HepG2 (cell line): ENCODE measurements around the gene BABAM1. TPM values are rescaled to one million over a fixed set of nuclear protein-coding genes. Genes with fewer than 3 reads are reported as not detected.

ENCODE experiments used
- ATAC-seq: fragments of 200-7000 bp; cut with Tn5 transposase; 3 replicates; pipeline ENCODE4 v1.9.1; 2020; ENCODE audit warnings: mild to moderate bottlenecking, moderate library complexity
- BruUV-seq: library from RNA; stranded (reverse); fragments of 400-500 nt; replicated peaks from 2 replicates; lab custom pipeline; 2021; lab: Mats Ljungman, UMichigan
- CTCF ChIA-PET: fragments of 300-600 bp; formaldehyde crosslinking; extraction: SDS; loops from one replicate; lab custom pipeline; 2021; ENCODE audit warnings: low total read pairs, inconsistent platforms, low intra/inter-chr PET ratio; lab: Yijun Ruan, JAX
- POLR2A ChIA-PET: fragments of 350-600 bp; sonication (Branson Sonifier 250); formaldehyde crosslinking; loops from one replicate; lab custom pipeline; 2020; ENCODE audit warnings: antibody characterized with exemption, inconsistent platforms; lab: Yijun Ruan, JAX
- DNase-seq: peaks from one replicate; pipeline ENCODE4 v3.0.0-alpha.2; 2015; ENCODE audit warnings: low spot score
- FAIRE-seq: peaks from 3 replicates; lab custom pipeline; 2011; peaks lifted over from hg19 to GRCh38; lab: Jason Lieb, UNC
- H2AFZ ChIP-seq: one replicate; pipeline ENCODE4 v1.6.1; 2011; ENCODE audit warnings: low read length, inconsistent platforms
- H3K27ac ChIP-seq: fragments of 300-600 bp; 3 replicates; pipeline ENCODE4 v1.8.0; 2011; ENCODE audit warnings: mixed run types, mild to moderate bottlenecking, mixed read lengths, low read length, inconsistent platforms; ENCODE audit not compliant: insufficient read depth; ENCODE audit errors: extremely low read length
- H3K27me3 ChIP-seq, 2 experiments: fragments of 200-600 bp in 1 of 2; 2 replicates in 1 of 2; 3 replicates in 1 of 2; pipeline versions ENCODE4 v1.6.0 to v1.8.0; 2011; ENCODE audit warnings: low read length in 2 of 2, mild to moderate bottlenecking in 2 of 2, moderate library complexity in 2 of 2, inconsistent platforms in 1 of 2; ENCODE audit not compliant: insufficient read depth in 2 of 2, control insufficient read depth in 1 of 2
- H3K36me3 ChIP-seq, 2 experiments: fragments of 200-600 bp in 1 of 2; replicated peaks in 1 of 2; 2 replicates in 1 of 2; 3 replicates in 1 of 2; pipeline versions ENCODE4 v1.5.1 to v1.8.0; 2011; ENCODE audit warnings: low read length in 2 of 2, inconsistent platforms in 1 of 2; ENCODE audit not compliant: insufficient read depth in 2 of 2, control insufficient read depth in 1 of 2
- H3K4me1 ChIP-seq: 2 replicates; pipeline ENCODE4 v1.5.1; 2012; ENCODE audit warnings: low read length, inconsistent platforms; ENCODE audit not compliant: insufficient read depth
- H3K4me2 ChIP-seq: 2 replicates; pipeline ENCODE4 v1.6.0; 2011; ENCODE audit warnings: low read depth, low read length, inconsistent platforms
- H3K4me3 ChIP-seq, 3 experiments: fragments of 200-600 bp in 1 of 3; sonication (generic), shearing (Covaris generic) in 1 of 3; replicated peaks in 1 of 3; 2 replicates each; pipeline ENCODE4 v1.5.1; 2011 to 2016; ENCODE audit warnings: low read length in 3 of 3, inconsistent platforms in 2 of 3, low read depth in 2 of 3, mild to moderate bottlenecking in 2 of 3, control low read depth in 1 of 3, mixed read lengths in 1 of 3; ENCODE audit not compliant: insufficient read depth in 1 of 3
- H3K79me2 ChIP-seq: one replicate; pipeline ENCODE4 v1.6.1; 2011; ENCODE audit warnings: low read length, inconsistent platforms; ENCODE audit not compliant: insufficient read depth
- H3K9ac ChIP-seq: 2 replicates; pipeline ENCODE4 v1.6.0; 2011; ENCODE audit warnings: mild to moderate bottlenecking, low read depth, low read length, inconsistent platforms; ENCODE audit not compliant: insufficient read depth
- H3K9me3 ChIP-seq: 2 replicates; pipeline ENCODE4 v1.5.1; 2012; ENCODE audit warnings: mild to moderate bottlenecking, low read length
- H4K20me1 ChIP-seq: 2 replicates; pipeline ENCODE4 v1.6.0; 2011; ENCODE audit warnings: inconsistent platforms, mild to moderate bottlenecking, low read length, moderate library complexity; ENCODE audit not compliant: insufficient read depth
- FOXA1 ChIP-seq, 2 experiments: fragments of 450-650 bp in 1 of 2; sonication (generic) in 1 of 2; formaldehyde crosslinking in 1 of 2; IDR thresholded peaks; 2 replicates each; pipeline versions ENCODE4 v1.4.0 to v1.6.1; 2016 to 2020; ENCODE audit warnings: missing genetic modification reagents in 1 of 2
- HHEX ChIP-seq: IDR thresholded peaks from 2 replicates; pipeline ENCODE4 v1.6.1; 2016; ENCODE audit warnings: control low read depth
- MXD3 ChIP-seq: IDR thresholded peaks from 2 replicates; pipeline ENCODE4 v1.6.1; 2016; ENCODE audit warnings: mild to moderate bottlenecking, missing biosample characterization, missing genetic modification reagents
- NFIC ChIP-seq: IDR thresholded peaks from 2 replicates; pipeline ENCODE4 v1.6.1; 2012; ENCODE audit warnings: mild to moderate bottlenecking, low read length, inconsistent platforms
- NFYB ChIP-seq: sonication (generic); formaldehyde crosslinking; IDR thresholded peaks from 2 replicates; pipeline ENCODE4 v1.4.0; 2020; ENCODE audit warnings: missing genetic modification reagents
- RAD21 ChIP-seq: fragments of 450-650 bp; formaldehyde crosslinking; IDR thresholded peaks from 2 replicates; pipeline ENCODE4 v1.5.0; 2020; ENCODE audit warnings: mild to moderate bottlenecking
- ZEB1 ChIP-seq: IDR thresholded peaks from 2 replicates; pipeline ENCODE4 v1.6.1; 2012; ENCODE audit warnings: mild to moderate bottlenecking, low read depth, inconsistent platforms; ENCODE audit not compliant: insufficient replicate concordance
- ZNF230 ChIP-seq: sonication (generic); formaldehyde crosslinking; IDR thresholded peaks from 2 replicates; pipeline ENCODE4 v1.4.0; 2020; ENCODE audit warnings: mild to moderate bottlenecking, missing genetic modification reagents
- ZNF263 ChIP-seq: sonication (generic); formaldehyde crosslinking; IDR thresholded peaks from 2 replicates; pipeline ENCODE4 v1.4.0; 2020; ENCODE audit warnings: missing genetic modification reagents
- WGBS: methylation state at CpG from one replicate; pipeline ENCODE4 v1.1.6; 2017; ENCODE audit warnings: low lambda C conversion rate; 5-methylcytosine and 5-hydroxymethylcytosine counted together
- in situ Hi-C: cut with HindIII; loops from 2 replicates; pipeline ENCODE4 v1.10.0; 2017; ENCODE audit warnings: low pct_unique_long_range_greater_than_20kb; ENCODE audit not compliant: extremely low pct_ligation_motif_present
- intact Hi-C: fragments of 100-400 bp; cut with micrococcal nuclease; formaldehyde crosslinking; loops from one replicate; pipeline ENCODE4 v1.10.0; 2022; ENCODE audit not compliant: unreplicated experiment
- polyA plus RNA-seq, 8 experiments: library from polyadenylated mRNA; depleted of rRNA in 3 of 8; stranded (reverse) in 7 of 8; unstranded in 1 of 8; fragments of >200 nt; fragmentation: Illumina TruSeq in 4 of 8; extraction: Trizol in 4 of 8; gene quantifications; 2 replicates each; pipeline versions ENCODE4 v1.2.1 to v1.2.3, GENCODE V29; 2011 to 2016; ENCODE audit warnings: low read depth in 4 of 8, missing spikeins in 1 of 8, mixed read lengths in 1 of 8; ENCODE audit not compliant: insufficient read depth in 1 of 8
- total RNA-seq, 5 experiments: library from RNA; depleted of rRNA; stranded (reverse); fragments of >200 nt; fragmentation: Illumina TruSeq; extraction: Trizol; gene quantifications; 2 replicates each; pipeline ENCODE4 v1.2.3, GENCODE V29; 2016; ENCODE audit warnings: low read depth in 1 of 5
- TF ChIP-seq, protein P1 (sequence below): sonication (generic); formaldehyde crosslinking; IDR thresholded peaks from 2 replicates; pipeline ENCODE4 v1.8.1; 2023; ENCODE audit warnings: missing genetic modification reagents, mild to moderate bottlenecking, borderline replicate concordance
- TF ChIP-seq, protein P2 (sequence below): sonication (generic); formaldehyde crosslinking; IDR thresholded peaks from 2 replicates; pipeline ENCODE4 v1.4.0; 2020; ENCODE audit warnings: missing genetic modification reagents
- TF ChIP-seq, protein P3 (sequence below): sonication (generic); formaldehyde crosslinking; IDR thresholded peaks from 2 replicates; pipeline ENCODE4 v1.5.0; 2020; ENCODE audit warnings: mild to moderate bottlenecking, missing genetic modification reagents, moderate library complexity

The BABAM1 gene
- total and polyA plus RNA-seq, 2 of the 13 experiments (the other 11 are each of a cell fraction or from before 2014, with no cell fraction given), result 70.0 to 82.0 TPM

GRCh38 chr19:17289489-17289888 lies 22.2 kb downstream of the BABAM1 start (continued):
- peak; percentile 86 for TF ChIP-seq NFYB (CRISPR knock-in tag)

DNA sequence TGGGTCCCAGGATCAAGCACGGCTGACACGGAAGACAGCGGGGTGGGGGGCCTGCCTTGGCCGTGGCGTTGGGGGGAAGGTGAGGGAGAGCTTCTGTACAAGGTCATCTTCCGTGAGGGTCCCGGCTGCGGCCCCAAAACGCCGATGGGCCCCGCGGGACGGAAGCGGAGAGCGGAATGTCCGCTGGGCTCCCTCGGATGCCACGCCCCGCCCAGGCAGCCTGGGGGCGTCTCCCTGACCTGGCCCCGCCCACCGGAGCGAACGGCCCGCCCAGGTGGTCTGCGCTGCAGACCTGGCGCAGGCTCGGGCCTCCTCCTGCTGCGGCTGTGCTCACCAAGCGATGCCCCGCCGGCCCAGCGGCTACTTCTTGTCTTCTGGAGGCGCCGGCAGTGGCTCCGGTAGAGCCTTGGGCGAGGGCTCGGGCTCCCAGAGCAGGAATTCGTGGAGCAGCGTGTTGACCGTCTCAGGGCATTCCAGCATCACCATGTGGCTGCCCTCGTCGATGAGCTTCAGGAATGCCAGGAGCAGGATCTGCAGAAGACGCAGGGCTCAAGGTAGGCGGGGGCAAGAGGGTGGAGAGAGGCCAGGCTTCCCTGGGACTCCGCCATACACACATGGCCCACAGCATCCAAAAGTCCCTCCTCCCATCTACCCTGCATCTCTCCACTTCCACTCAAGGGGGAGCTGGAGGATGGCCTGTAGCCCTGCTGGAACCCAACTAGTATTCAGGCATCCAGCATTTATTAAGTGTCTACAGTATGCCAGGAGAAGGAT lies 25.2 kb downstream of the BABAM1 start:
- no peak overlapping the region for H3K27ac ChIP-seq
- TF ChIP-seq NFIC (no peak), RAD21 (CRISPR knock-in tag) (peak; percentile 46), MXD3 (CRISPR knock-in tag) (no peak), ZNF263 (CRISPR knock-in tag) (no peak), HHEX (CRISPR knock-in tag) (no peak), ZNF230 (no peak), ZEB1 (no peak), FOXA1 (IDR thresholded peaks at IDR 0.05) (no peak), FOXA1 (CRISPR knock-in tag; IDR thresholded peaks at IDR 0.05) (no peak)
- TF ChIP-seq, protein P1, sequence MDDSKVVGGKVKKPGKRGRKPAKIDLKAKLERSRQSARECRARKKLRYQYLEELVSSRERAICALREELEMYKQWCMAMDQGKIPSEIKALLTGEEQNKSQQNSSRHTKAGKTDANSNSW (CRISPR knock-in tag), result no peak
- TF ChIP-seq, protein P2, sequence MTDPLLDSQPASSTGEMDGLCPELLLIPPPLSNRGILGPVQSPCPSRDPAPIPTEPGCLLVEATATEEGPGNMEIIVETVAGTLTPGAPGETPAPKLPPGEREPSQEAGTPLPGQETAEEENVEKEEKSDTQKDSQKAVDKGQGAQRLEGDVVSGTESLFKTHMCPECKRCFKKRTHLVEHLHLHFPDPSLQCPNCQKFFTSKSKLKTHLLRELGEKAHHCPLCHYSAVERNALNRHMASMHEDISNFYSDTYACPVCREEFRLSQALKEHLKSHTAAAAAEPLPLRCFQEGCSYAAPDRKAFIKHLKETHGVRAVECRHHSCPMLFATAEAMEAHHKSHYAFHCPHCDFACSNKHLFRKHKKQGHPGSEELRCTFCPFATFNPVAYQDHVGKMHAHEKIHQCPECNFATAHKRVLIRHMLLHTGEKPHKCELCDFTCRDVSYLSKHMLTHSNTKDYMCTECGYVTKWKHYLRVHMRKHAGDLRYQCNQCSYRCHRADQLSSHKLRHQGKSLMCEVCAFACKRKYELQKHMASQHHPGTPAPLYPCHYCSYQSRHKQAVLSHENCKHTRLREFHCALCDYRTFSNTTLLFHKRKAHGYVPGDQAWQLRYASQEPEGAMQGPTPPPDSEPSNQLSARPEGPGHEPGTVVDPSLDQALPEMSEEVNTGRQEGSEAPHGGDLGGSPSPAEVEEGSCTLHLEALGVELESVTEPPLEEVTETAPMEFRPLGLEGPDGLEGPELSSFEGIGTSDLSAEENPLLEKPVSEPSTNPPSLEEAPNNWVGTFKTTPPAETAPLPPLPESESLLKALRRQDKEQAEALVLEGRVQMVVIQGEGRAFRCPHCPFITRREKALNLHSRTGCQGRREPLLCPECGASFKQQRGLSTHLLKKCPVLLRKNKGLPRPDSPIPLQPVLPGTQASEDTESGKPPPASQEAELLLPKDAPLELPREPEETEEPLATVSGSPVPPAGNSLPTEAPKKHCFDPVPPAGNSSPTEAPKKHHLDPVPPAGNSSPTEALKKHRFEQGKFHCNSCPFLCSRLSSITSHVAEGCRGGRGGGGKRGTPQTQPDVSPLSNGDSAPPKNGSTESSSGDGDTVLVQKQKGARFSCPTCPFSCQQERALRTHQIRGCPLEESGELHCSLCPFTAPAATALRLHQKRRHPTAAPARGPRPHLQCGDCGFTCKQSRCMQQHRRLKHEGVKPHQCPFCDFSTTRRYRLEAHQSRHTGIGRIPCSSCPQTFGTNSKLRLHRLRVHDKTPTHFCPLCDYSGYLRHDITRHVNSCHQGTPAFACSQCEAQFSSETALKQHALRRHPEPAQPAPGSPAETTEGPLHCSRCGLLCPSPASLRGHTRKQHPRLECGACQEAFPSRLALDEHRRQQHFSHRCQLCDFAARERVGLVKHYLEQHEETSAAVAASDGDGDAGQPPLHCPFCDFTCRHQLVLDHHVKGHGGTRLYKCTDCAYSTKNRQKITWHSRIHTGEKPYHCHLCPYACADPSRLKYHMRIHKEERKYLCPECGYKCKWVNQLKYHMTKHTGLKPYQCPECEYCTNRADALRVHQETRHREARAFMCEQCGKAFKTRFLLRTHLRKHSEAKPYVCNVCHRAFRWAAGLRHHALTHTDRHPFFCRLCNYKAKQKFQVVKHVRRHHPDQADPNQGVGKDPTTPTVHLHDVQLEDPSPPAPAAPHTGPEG (CRISPR knock-in tag), result no peak
- TF ChIP-seq, protein P3, sequence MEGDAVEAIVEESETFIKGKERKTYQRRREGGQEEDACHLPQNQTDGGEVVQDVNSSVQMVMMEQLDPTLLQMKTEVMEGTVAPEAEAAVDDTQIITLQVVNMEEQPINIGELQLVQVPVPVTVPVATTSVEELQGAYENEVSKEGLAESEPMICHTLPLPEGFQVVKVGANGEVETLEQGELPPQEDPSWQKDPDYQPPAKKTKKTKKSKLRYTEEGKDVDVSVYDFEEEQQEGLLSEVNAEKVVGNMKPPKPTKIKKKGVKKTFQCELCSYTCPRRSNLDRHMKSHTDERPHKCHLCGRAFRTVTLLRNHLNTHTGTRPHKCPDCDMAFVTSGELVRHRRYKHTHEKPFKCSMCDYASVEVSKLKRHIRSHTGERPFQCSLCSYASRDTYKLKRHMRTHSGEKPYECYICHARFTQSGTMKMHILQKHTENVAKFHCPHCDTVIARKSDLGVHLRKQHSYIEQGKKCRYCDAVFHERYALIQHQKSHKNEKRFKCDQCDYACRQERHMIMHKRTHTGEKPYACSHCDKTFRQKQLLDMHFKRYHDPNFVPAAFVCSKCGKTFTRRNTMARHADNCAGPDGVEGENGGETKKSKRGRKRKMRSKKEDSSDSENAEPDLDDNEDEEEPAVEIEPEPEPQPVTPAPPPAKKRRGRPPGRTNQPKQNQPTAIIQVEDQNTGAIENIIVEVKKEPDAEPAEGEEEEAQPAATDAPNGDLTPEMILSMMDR (CRISPR knock-in tag), result peak; percentile 71

More for the DNA sequence above, 25.2 kb downstream of the BABAM1 start:
- ATAC-seq, result peak; percentile 80
- Histone ChIP-seq H3K27me3 (no peaks in the 10 kb centered on the region), H3K4me1 (no peaks in the 10 kb centered on the region), H3K4me2 (no peak overlapping the region), H3K36me3 (no peaks in the 10 kb centered on the region), H3K9me3 (no peaks in the 10 kb centered on the region), H4K20me1 (no peaks in the 10 kb centered on the region), H2AFZ (no peak overlapping the region), H3K9ac (no peak overlapping the region), H3K4me3 (no peak overlapping the region), H3K79me2 (no peaks in the 10 kb centered on the region)
- CTCF ChIA-PET, result interaction anchor here (0.6 to 1.0 kb wide), 2 partner anchors 13 to 92 kb away, joined by 3 to 4 read pairs; partner anchors contain the start of gene MRPL34
- in situ Hi-C loops, result no loop called here
- no TSS peak for BruUV-seq
- intact Hi-C loops, result no loop called here
- peak; percentile 15 for FAIRE-seq
- WGBS, result 94% methylated on average over 13 of the region's 46 CpGs
- POLR2A ChIA-PET, result interaction anchor here (0.6 kb wide), 1 partner anchor 89 kb away, joined by 3 read pairs; no protein-coding TSS in a partner anchor
- DNase-seq, result peak; percentile 51
